Heart left ventricle (tissue), 16 donors: ENCODE measurements around the gene GTF2I. TPM values are rescaled to one million over a fixed set of nuclear protein-coding genes. Genes with fewer than 3 reads are reported as not detected.
A peak's percentile ranks its signal among the peaks of the same experiment; 100 is the strongest.

Experiments used
- ATAC-seq, 4 donors: fragments of 200-7000 bp; cut with Tn5 transposase; one replicate each; pipeline ENCODE4 v1.9.1; 2020 to 2022; ENCODE audit warnings: moderate library complexity in 4 of 4, mild to moderate bottlenecking in 3 of 4, moderate number of reproducible peaks in 1 of 4
- DNase-seq, 5 donors: peaks; one replicate each; pipeline ENCODE4 v3.0.0-alpha.2; 2020
- H3K27ac ChIP-seq, 12 donors: fragments of 200-600 bp; sonication (generic) in 4 of 12; one replicate each; pipeline versions ENCODE4 v1.5.0 to v1.8.0; 2016 to 2022; ENCODE audit warnings: mild to moderate bottlenecking in 2 of 12
- H3K27me3 ChIP-seq, 9 donors: fragments of 200-600 bp; sonication (generic) in 2 of 9; one replicate each; pipeline versions ENCODE4 v1.5.1 to v1.8.0; 2016 to 2022; ENCODE audit warnings: mild to moderate bottlenecking in 3 of 9
- H3K36me3 ChIP-seq, 9 donors: fragments of 200-600 bp; sonication (generic) in 2 of 9; one replicate each; pipeline versions ENCODE4 v1.5.0 to v1.8.0; 2018 to 2022; ENCODE audit warnings: mild to moderate bottlenecking in 2 of 9
- H3K4me1 ChIP-seq, 12 donors: fragments of 200-600 bp; sonication (generic) in 4 of 12; one replicate each; pipeline versions ENCODE4 v1.5.0 to v1.8.0; 2016 to 2022; ENCODE audit warnings: mild to moderate bottlenecking in 3 of 12
- H3K4me3 ChIP-seq, 12 donors: fragments of 200-600 bp; sonication (generic) in 4 of 12; one replicate each; pipeline versions ENCODE4 v1.5.0 to v1.8.0; 2017 to 2022; ENCODE audit warnings: mild to moderate bottlenecking in 9 of 12, moderate library complexity in 4 of 12
- H3K9me3 ChIP-seq, 12 donors: fragments of 200-600 bp; sonication (generic) in 4 of 12; one replicate each; pipeline versions ENCODE4 v1.5.0 to v1.8.0; 2016 to 2022; ENCODE audit warnings: mild to moderate bottlenecking in 1 of 12
- CTCF ChIP-seq, 12 donors: fragments of 200-600 bp; sonication (generic) in 4 of 12; IDR thresholded peaks; one replicate each; pipeline versions ENCODE4 v1.5.0 to v1.8.0; 2018 to 2022; ENCODE audit warnings: antibody characterized with exemption in 12 of 12, mild to moderate bottlenecking in 5 of 12
- POLR2A ChIP-seq, 2 donors: fragments of 450-650 bp; IDR thresholded peaks; one replicate each; pipeline ENCODE4 v1.6.1; 2017; ENCODE audit warnings: antibody characterized with exemption in 2 of 2, mild to moderate bottlenecking in 2 of 2, moderate library complexity in 2 of 2
- WGBS, 4 donors: extraction: QIAGEN DNeasy Blood & Tissue Kit in 2 of 4; methylation state at CpG; one replicate each; pipeline versions ENCODE4 v1.1.5 to v1.1.7; 2013 to 2018; 5-methylcytosine and 5-hydroxymethylcytosine counted together
- intact Hi-C, 10 donors: fragments of 100-400 bp; cut with DNase I; formaldehyde crosslinking; loops; one replicate each; pipeline versions ENCODE4 v1.11.1 to v1.14.2; 2022
- polyA plus RNA-seq, 2 donors: library from polyadenylated mRNA; stranded (reverse); fragments of 200-250 nt; gene quantifications; one replicate each; pipeline ENCODE4 v1.2.3, GENCODE V29; 2013
- total RNA-seq, 9 donors: library from RNA; depleted of rRNA in 2 of 9; stranded (reverse); fragments of >200 nt in 2 of 9; fragmentation: NEBNext Ultra II Directional in 3 of 9; extraction: Animal tissue kit (Norgen Biotek cat#: 25700) in 3 of 9; gene quantifications; one replicate each; pipeline versions ENCODE4 v1.1.0 to v1.2.4, GENCODE V29; 2016 to 2023
- donor health status: ischemic (EF 13 %, LVEDD 7.1; RV severe dilation, severe dysfunction).
- donor health status: healthy with polysubstance abuse.
- donor health status: DM: no; HTN: yes; CAD: no.
- donor health status: DM: no; HTN: no; CAD: no.
- donor health status: ischemic (EF 25% LVEDD 6.9; RV normal size, moderate dysfunction).
- donor health status: ischemic (EF 25% LVEDD 5.7; RV mildly dilated, moderate dysfunction).
- donor health status: healthy.
- donor health status: DM: yes; HTN: yes; CAD: no.
- donor health status: ischemic (EF 35%, LVEDD 5.7; RV mildly dilated, moderate dysfunction).
- donor health status: nonischemic (EF 11% LVEDD 7.7; RV severe dilation, severe dysfunction).
- donor health status: DM: yes; HTN: yes; CAD: no.
- donor health status: PGD.
- donor health status: ischemic (EF 29% LVEDD 5.4; RV normal size, mild dysfunction).
- donor health status: nonischemic (EF 23%, LVEDD 6.1; RV moderate dilation, normal function).

Gene GTF2I
- total and polyA plus RNA-seq, 11 donors, result 28.8 to 135 (median 113) TPM

- no peak for ATAC-seq
- 91 to 95% (median 94%) methylated on average over 5 of the region's 5 CpGs for WGBS, 4 donors
- H3K27me3 ChIP-seq, result no peaks in the 10 kb centered on the region
Observed at GRCh38 chr7:74654811-74655210, 2.7 kb upstream of the GTF2I start.

GRCh38 chr7:74655324-74655723, 2.2 kb upstream of the GTF2I start:
- H3K4me3 ChIP-seq, result peak overlapping the region in 1 of 12 donors; percentile 86
- H3K27ac ChIP-seq, result peak overlapping the region in 1 of 12 donors; percentile 100
- TF ChIP-seq POLR2A (IDR thresholded peaks at IDR 0.05), result no peak
- no peak for TF ChIP-seq CTCF (IDR thresholded peaks at IDR 0.05)
- no peaks in the 10 kb centered on the region for H3K36me3 ChIP-seq
- no peaks in the 10 kb centered on the region for H3K27me3 ChIP-seq
- H3K9me3 ChIP-seq, result no peaks in the 10 kb centered on the region
- WGBS, 4 donors, result 83 to 87% (median 85%) methylated on average over 8 of the region's 8 CpGs
- H3K4me1 ChIP-seq, result peaks cover 0 to 33% (median 24%) of the 10 kb centered on the region in 12 donors
- no peak for ATAC-seq
- intact Hi-C loops, result loop anchor here in 6 of 10 donors (5.0 to 10.0 kb wide), 5 partner anchors 33 to 201 kb away; partner anchors contain the start of gene GTF2IRD1 (in 4 of the 6)
- no peak for DNase-seq

More at GRCh38 chr7:74654811-74655210, 2.7 kb upstream of the GTF2I start:
- Histone ChIP-seq H3K9me3 (no peaks in the 10 kb centered on the region), H3K4me1 (peaks cover 0 to 30% (median 19%) of the 10 kb centered on the region in 12 donors), H3K4me3 (no peak overlapping the region), H3K27ac (no peak overlapping the region), H3K36me3 (no peaks in the 10 kb centered on the region)
- DNase-seq, result no peak
- TF ChIP-seq POLR2A (IDR thresholded peaks at IDR 0.05), result no peak
- no peak for TF ChIP-seq CTCF (IDR thresholded peaks at IDR 0.05)
- intact Hi-C loops, result loop anchor here in 6 of 10 donors (5.0 to 10.0 kb wide), 5 partner anchors 33 to 200 kb away; partner anchors contain the start of gene GTF2IRD1 (in 4 of the 6)

- 35 to 44% (median 39%) methylated on average over 21 of the region's 21 CpGs for WGBS, 4 donors
- ATAC-seq (no peak), DNase-seq (no peak)
- Histone ChIP-seq H3K4me1 (peaks cover 0 to 35% (median 28%) of the 10 kb centered on the region in 12 donors), H3K9me3 (no peaks in the 10 kb centered on the region), H3K27me3 (no peaks in the 10 kb centered on the region), H3K36me3 (no peaks in the 10 kb centered on the region), H3K27ac (peak overlapping the region; percentile 97 to 100 (median 100)), H3K4me3 (peak overlapping the region; percentile 72 to 100 (median 99))
- TF ChIP-seq CTCF (IDR thresholded peaks at IDR 0.05), result no peak
- TF ChIP-seq POLR2A (IDR thresholded peaks at IDR 0.05), result no peak
- intact Hi-C loops, result loop anchor here in 6 of 10 donors (5.0 to 10.0 kb wide), 5 partner anchors 34 to 201 kb away; partner anchors contain the start of gene GTF2IRD1 (in 4 of the 6)
Observed at GRCh38 chr7:74655768-74656440, 1.6 kb upstream of the GTF2I start.

GRCh38 chr7:74656441-74656836, 1.1 kb upstream of the GTF2I start:
- DNase-seq, result peak; percentile 62 to 79 (median 75)
- peaks cover 0 to 40% (median 32%) of the 10 kb centered on the region in 12 donors for H3K4me1 ChIP-seq
- no peaks in the 10 kb centered on the region for H3K9me3 ChIP-seq
- peak in 3 of 4 donors; percentile 22 to 52 (median 27) for ATAC-seq
- 0 to 1% (median 0%) methylated on average over 22 to 23 of the region's 23 CpGs for WGBS, 4 donors
- H3K4me3 ChIP-seq, result peak overlapping the region; percentile 72 to 100 (median 99)
- H3K36me3 ChIP-seq, result no peaks in the 10 kb centered on the region
- H3K27ac ChIP-seq, result peak overlapping the region; percentile 97 to 100 (median 100)
- no peaks in the 10 kb centered on the region for H3K27me3 ChIP-seq
- intact Hi-C loops, result loop anchor here in 6 of 10 donors (5.0 to 10.0 kb wide), 5 partner anchors 34 to 202 kb away; partner anchors contain the start of gene GTF2IRD1 (in 4 of the 6)
- peak in 5 of 12 donors; percentile 11 to 50 (median 38) for TF ChIP-seq CTCF (IDR thresholded peaks at IDR 0.05)
- TF ChIP-seq POLR2A (IDR thresholded peaks at IDR 0.05), result no peak
